ENCODE data around the gene CHST12.

The CHST12 gene

DNA sequence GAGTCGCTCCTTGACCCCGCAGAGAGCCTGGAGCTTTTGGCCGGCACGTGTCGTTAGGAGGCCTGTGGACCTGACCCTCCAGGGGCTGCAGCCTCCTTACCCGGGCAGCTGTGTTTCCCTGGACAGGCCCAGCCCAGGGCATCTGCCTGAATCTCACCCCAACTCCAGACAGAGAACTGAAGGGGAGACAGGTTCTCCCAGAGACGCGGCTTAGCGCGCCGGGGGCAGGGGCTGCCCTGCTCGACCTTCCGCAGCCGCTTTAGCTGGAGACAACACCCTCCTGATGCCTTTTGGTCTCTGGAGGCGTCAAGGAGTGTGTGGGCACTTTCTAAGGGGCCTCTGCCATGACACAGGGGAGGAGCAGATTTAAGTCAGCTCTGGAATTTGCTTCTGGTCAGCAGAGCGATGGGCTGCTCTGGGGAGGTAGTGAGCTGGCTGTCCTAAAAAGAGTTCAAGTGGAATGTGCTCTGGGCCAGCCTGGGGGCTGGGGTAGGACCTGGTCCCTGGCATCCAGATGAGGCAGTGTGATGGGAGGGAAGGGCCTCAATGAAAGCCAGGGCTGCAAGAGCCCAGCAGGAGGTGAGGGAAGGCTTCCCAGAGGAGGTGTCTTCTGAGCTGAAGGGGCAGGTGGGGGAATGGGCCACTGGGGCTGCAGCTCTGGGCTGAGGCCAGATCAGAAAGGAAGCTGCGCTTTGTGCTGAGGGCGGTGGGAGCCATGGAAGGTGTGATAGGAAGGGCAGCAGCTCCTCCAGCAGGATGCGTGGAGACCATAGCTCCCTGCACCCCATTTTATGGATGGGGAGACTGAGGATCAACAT lies 67.0 kb downstream of the CHST12 start:
- TF ChIP-seq FOXP2 (optimal IDR thresholded peaks at IDR 0.05; ENCODE audit: borderline replicate concordance, extremely low read depth, extremely low read length, insufficient read depth), result no peak
- TF ChIP-seq SIN3A (IDR thresholded peaks at IDR 0.05; ENCODE audit: borderline replicate concordance, insufficient read depth, low read length), result no peak
- no peak for TF ChIP-seq POLR2AphosphoS5 (IDR thresholded peaks at IDR 0.05; ENCODE audit: low read depth, low read length)
- no peak for TF ChIP-seq TAF1 (IDR thresholded peaks at IDR 0.05; ENCODE audit: borderline replicate concordance, insufficient read depth, low read length)
- TF ChIP-seq, protein P1, sequence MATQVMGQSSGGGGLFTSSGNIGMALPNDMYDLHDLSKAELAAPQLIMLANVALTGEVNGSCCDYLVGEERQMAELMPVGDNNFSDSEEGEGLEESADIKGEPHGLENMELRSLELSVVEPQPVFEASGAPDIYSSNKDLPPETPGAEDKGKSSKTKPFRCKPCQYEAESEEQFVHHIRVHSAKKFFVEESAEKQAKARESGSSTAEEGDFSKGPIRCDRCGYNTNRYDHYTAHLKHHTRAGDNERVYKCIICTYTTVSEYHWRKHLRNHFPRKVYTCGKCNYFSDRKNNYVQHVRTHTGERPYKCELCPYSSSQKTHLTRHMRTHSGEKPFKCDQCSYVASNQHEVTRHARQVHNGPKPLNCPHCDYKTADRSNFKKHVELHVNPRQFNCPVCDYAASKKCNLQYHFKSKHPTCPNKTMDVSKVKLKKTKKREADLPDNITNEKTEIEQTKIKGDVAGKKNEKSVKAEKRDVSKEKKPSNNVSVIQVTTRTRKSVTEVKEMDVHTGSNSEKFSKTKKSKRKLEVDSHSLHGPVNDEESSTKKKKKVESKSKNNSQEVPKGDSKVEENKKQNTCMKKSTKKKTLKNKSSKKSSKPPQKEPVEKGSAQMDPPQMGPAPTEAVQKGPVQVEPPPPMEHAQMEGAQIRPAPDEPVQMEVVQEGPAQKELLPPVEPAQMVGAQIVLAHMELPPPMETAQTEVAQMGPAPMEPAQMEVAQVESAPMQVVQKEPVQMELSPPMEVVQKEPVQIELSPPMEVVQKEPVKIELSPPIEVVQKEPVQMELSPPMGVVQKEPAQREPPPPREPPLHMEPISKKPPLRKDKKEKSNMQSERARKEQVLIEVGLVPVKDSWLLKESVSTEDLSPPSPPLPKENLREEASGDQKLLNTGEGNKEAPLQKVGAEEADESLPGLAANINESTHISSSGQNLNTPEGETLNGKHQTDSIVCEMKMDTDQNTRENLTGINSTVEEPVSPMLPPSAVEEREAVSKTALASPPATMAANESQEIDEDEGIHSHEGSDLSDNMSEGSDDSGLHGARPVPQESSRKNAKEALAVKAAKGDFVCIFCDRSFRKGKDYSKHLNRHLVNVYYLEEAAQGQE (IDR thresholded peaks at IDR 0.05; ENCODE audit: insufficient read depth in 1 of 2, low read depth in 2 of 2, low read length in 2 of 2), result no peak

DNA sequence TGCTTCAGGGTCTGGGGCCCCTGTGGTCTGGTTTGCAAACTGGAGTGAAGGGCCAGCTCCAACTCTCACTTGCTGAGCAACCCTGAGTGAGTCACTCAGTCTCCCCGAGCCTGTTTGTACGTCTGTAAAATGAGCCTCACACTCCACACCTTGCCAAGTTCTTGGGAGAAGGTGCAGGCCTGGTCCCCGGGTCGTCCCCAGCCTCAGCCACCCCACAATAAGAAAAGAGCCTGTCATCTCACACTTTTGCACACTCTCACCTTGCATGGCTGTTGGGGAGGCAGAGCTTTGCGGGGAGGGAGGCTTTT lies 67.6 kb downstream of the CHST12 start:
- no peak for TF ChIP-seq TAF1 (IDR thresholded peaks at IDR 0.05; ENCODE audit: borderline replicate concordance, insufficient read depth, low read length)
- TF ChIP-seq SIN3A (IDR thresholded peaks at IDR 0.05; ENCODE audit: borderline replicate concordance, insufficient read depth, low read length), result no peak
- no peak for TF ChIP-seq POLR2AphosphoS5 (IDR thresholded peaks at IDR 0.05; ENCODE audit: low read depth, low read length)
- TF ChIP-seq FOXP2 (optimal IDR thresholded peaks at IDR 0.05; ENCODE audit: borderline replicate concordance, extremely low read depth, extremely low read length, insufficient read depth), result no peak
- TF ChIP-seq, protein P1 (IDR thresholded peaks at IDR 0.05; ENCODE audit: insufficient read depth in 1 of 2, low read depth in 2 of 2, low read length in 2 of 2), result no peak

DNA sequence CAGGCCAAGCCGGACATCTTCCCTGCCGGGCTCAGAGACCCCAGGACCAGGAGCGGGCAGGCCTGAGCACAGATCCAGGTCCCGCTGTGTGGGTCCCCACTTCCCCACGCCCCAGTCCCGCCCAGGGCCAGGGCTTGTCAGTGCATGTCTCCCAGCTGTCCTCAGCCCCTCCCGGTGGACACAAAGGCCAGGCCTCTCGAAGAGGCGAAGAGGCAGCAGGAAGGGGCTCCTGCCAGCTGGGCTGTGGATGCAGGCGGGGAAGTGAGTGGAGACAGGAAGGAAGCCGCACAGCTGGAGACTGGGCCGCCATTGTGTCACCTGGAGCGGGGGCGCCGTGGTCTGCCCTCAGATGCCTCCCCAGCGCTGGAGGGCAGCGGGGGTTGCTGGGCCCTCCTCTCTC lies 68.0 kb downstream of the CHST12 start:
- TF ChIP-seq FOXP2 (optimal IDR thresholded peaks at IDR 0.05; ENCODE audit: borderline replicate concordance, extremely low read depth, extremely low read length, insufficient read depth) (no peak), POLR2AphosphoS5 (IDR thresholded peaks at IDR 0.05; ENCODE audit: low read depth, low read length) (no peak), SIN3A (IDR thresholded peaks at IDR 0.05; ENCODE audit: borderline replicate concordance, insufficient read depth, low read length) (no peak), TAF1 (IDR thresholded peaks at IDR 0.05; ENCODE audit: borderline replicate concordance, insufficient read depth, low read length) (no peak)
- TF ChIP-seq, protein P1 (IDR thresholded peaks at IDR 0.05; ENCODE audit: insufficient read depth in 1 of 2, low read depth in 2 of 2, low read length in 2 of 2), result no peak

DNA sequence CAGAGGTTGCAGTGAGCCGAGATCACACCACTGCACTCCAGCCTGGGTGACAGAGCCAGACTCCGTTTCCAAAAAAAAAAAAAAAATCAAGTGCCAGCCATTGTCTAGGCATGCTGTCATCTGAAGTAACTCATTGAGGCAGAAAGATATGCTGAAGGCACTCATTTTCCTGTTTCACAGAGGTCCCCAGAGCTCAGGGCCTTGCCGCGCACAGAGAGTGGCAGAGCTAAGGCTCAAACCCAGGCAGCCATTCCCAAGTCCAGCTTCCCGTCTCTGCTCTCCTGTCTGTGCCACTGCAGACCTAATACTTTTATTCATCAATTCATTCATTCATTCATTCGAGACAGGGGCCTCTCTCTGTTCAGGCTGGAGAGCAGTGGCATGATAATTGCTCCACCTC lies 69.3 kb downstream of the CHST12 start:
- TF ChIP-seq TAF1 (IDR thresholded peaks at IDR 0.05; ENCODE audit: borderline replicate concordance, insufficient read depth, low read length), result no peak
- TF ChIP-seq, protein P1 (IDR thresholded peaks at IDR 0.05; ENCODE audit: insufficient read depth in 1 of 2, low read depth in 2 of 2, low read length in 2 of 2), result no peak
- TF ChIP-seq POLR2AphosphoS5 (IDR thresholded peaks at IDR 0.05; ENCODE audit: low read depth, low read length), result no peak
- no peak for TF ChIP-seq SIN3A (IDR thresholded peaks at IDR 0.05; ENCODE audit: borderline replicate concordance, insufficient read depth, low read length)
- no peak for TF ChIP-seq FOXP2 (optimal IDR thresholded peaks at IDR 0.05; ENCODE audit: borderline replicate concordance, extremely low read depth, extremely low read length, insufficient read depth)

Data from PFSK-1 (cell line).